Measurements from ENCODE around the gene FBXL12. TPM values are rescaled to one million over a fixed set of nuclear protein-coding genes. Genes with fewer than 3 reads are reported as not detected.

FBXL12 gene
- total and polyA plus RNA-seq, 8 donors, result 11.1 to 185 (median 17.9) TPM

GRCh38 chr19:9796113-9796773 is 22.6 kb downstream of the FBXL12 start:
- no peaks in the 10 kb centered on the region for H3K36me3 ChIP-seq
- H3K4me3 ChIP-seq, result no peak overlapping the region
- H3K27me3 ChIP-seq, result no peaks in the 10 kb centered on the region
- 44 to 54% (median 48%) methylated on average over 6 of the region's 6 CpGs for WGBS, 5 donors
- peak in 1 of 3 donors; percentile 79 for TF ChIP-seq POLR2AphosphoS5 (IDR thresholded peaks at IDR 0.05)
- peak in 5 of 7 experiments; percentile 53 to 81 (median 63) for TF ChIP-seq CTCF (IDR thresholded peaks at IDR 0.05)
- TF ChIP-seq POLR2A (IDR thresholded peaks at IDR 0.05), result no peak
- no peak for TF ChIP-seq EP300 (IDR thresholded peaks at IDR 0.05)
- peak overlapping the region in 1 of 5 donors; percentile 6 for H3K27ac ChIP-seq
- peak; percentile 84 to 95 for DNase-seq
- H3K4me1 ChIP-seq, result peaks cover 0 to 18% (median 6%) of the 10 kb centered on the region in 4 donors
- intact Hi-C loops (cut with DNase I; ENCODE audit: low total_unique reads), result loop anchor here (5.0 to 10.0 kb wide), 3 partner anchors 169 to 591 kb away; partner anchors contain the start of gene ZNF121
- H3K9me3 ChIP-seq, result no peaks in the 10 kb centered on the region

- H3K4me1 ChIP-seq, result peaks cover 6 to 38% (median 20%) of the 10 kb centered on the region in 4 donors
- no peaks in the 10 kb centered on the region for H3K36me3 ChIP-seq
- WGBS, 5 donors, result 15 to 34% (median 15%) methylated on average over 17 to 36 of the region's 36 CpGs
- H3K9me3 ChIP-seq, result no peaks in the 10 kb centered on the region
- no peak for TF ChIP-seq POLR2A (IDR thresholded peaks at IDR 0.05)
- TF ChIP-seq CTCF (IDR thresholded peaks at IDR 0.05), result no peak
- TF ChIP-seq EP300 (IDR thresholded peaks at IDR 0.05), result no peak
- intact Hi-C loops (cut with DNase I; ENCODE audit: low total_unique reads), result loop anchor here (10.0 kb wide), 2 partner anchors 208 to 588 kb away; partner anchors contain the start of gene ZNF121
- H3K27me3 ChIP-seq, result no peaks in the 10 kb centered on the region
- peak; percentile 51 to 88 for DNase-seq
- H3K4me3 ChIP-seq, result peak overlapping the region; percentile 56 to 82 (median 62)
- peak overlapping the region; percentile 86 to 97 (median 95) for H3K27ac ChIP-seq
Measured at GRCh38 chr19:9793071-9793591, 25.7 kb downstream of the FBXL12 start.

GRCh38 chr19:9792206-9793070 is 26.4 kb downstream of the FBXL12 start:
- Histone ChIP-seq H3K27me3 (no peaks in the 10 kb centered on the region), H3K36me3 (no peaks in the 10 kb centered on the region), H3K27ac (peak overlapping the region; percentile 86 to 97 (median 95)), H3K4me1 (peaks cover 6 to 38% (median 20%) of the 10 kb centered on the region in 4 donors), H3K4me3 (peak overlapping the region; percentile 56 to 82 (median 62)), H3K9me3 (no peaks in the 10 kb centered on the region)
- DNase-seq, result peak; percentile 96 to 99
- intact Hi-C loops (cut with DNase I; ENCODE audit: low total_unique reads), result loop anchor here (10.0 kb wide), 2 partner anchors 208 to 588 kb away; partner anchors contain the start of gene ZNF121
- 2 to 6% (median 4%) methylated on average over 33 to 70 of the region's 70 CpGs for WGBS, 5 donors
- TF ChIP-seq EP300 (IDR thresholded peaks at IDR 0.05) (no peak), CTCF (IDR thresholded peaks at IDR 0.05) (no peak)
